HPDE6-E6E7 (cell line): ENCODE measurements around the gene LAMTOR5.
"Not testable (repeated sequence)": the region's sequence is repeated elsewhere in the genome, so short reads cannot be mapped to it uniquely, and the experiment has no call there.

Experiments used
- DNase-seq: peaks from one replicate; pipeline ENCODE4 v3.0.0; 2011; ENCODE audit warnings: missing footprints; ENCODE audit errors: extremely low spot score

Gene LAMTOR5

DNA sequence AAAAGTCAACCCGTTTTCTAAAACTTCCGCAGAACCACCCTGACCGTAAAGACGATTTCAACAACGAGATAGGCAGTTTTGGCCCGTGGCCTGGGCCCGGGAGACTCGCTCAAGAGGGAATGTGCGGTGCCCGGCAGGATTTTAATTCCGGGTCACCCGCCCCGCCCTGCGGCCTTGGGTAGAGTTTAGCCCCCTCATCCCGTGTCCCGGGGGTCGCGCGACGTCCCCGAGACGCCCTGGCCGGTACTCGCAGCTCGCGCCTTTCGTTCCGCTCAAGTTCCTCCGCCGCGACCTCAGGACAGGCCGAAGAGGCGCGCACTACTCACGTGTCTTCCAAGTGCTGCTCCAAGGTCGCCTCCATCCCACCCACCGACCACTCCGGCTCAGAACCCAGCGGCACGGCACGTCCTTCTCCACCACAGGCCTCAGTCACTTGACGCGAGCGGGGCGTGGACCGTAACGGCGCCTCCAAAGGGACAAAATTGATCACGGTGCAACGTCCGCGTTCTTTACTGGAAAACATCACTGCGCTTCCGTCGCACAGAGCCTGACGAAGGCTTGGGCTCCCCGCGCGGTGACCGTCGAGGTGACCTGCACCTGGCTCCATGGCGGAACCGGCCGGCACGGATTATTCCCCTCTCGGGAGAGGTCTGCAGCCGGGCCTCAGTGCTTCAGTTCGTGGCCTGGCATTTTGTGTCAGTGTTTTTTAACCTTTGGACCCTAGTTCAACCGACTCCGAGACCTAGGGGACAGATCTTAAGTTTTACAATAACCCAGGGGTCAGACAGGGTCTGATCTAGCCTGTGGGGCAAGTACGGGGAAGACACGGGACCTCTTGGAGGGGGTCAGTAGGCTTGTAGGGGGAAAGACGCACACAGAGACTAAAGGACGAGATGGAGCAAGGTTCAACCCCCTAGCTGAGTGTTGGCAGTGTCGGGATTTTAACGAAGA, at the start of gene LAMTOR5:
TSS of gene LAMTOR5 (minus strand) at position 435 of the 951 bp plus-strand sequence. CDS start at position 361, 74 bp downstream.
- peak; percentile 60 for DNase-seq

DNA sequence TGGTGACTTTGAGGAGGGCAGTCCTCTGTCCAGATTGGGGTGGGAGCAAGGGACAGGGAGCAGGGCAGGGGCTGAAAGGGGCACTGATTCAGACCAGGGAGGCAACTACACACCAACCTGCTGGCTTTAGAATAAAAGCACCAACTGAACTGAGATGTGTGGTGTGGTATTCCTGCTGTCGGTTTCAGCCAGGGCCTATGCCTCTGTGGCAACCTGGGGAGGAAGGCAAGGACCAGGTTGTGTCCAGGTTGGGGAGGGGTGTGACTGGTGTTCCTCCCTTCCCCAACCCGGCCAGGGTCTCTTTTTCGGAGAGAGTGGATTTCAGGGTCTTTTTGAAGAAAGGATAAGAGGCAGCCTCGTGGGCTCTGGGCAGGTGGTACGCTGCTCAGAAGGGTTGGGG, 49.7 kb upstream of the LAMTOR5 start:
- no peak for DNase-seq

DNA sequence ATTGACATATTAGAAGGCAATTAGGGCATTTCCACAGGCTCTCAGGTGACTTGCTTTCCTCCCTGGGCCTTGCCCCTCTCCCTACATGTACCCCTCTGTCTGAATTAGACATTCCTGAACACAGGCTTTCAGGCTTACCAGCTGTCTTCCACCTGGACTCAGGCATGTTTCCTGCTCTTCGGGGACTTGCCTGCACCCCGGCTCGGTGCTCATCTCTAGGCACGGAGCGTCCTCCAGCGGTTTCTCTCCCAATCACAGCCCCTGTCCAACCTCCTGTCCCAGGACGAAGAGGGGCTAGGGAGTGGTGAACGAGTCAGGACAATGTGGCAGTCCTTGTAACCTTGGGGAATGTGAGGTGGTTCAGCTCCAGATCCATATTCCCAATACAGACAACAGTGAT, 47.7 kb upstream of the LAMTOR5 start:
- no peak for DNase-seq

DNA sequence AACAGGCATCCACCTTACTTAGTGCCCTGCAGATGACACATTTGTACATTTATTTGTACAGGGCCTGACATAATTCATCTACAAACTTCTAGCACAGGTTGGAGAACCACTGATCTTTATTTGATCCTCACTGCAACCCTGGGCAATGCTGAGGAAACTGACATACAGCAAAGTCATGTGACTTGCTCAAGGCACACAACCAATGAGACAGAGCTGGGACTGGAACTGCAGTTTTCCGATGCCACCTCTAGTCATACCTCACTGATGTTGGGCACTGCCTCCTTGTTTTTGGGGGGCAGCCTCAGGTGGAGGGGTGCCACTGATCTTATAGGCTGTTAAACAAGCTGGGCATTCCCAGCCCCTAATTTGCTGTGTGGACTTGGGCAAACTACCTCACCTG, 46.8 kb upstream of the LAMTOR5 start:
- no peak for DNase-seq

DNA sequence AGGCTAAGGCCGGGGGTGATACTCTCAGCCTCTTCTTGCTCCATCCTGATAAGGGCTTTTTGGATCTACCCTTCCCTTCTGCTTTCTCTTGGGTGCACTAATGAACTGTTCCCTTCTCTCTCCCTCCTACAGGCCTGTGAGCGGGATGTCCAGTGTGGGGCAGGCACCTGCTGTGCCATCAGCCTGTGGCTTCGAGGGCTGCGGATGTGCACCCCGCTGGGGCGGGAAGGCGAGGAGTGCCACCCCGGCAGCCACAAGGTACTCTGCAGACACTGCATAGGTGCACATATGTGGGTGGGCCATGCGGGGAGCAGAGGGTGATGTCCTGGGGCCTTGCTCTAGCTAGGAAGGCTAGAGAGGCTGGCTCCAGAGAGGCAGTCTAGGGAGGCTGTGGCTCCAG, 46.3 kb upstream of the LAMTOR5 start:
- no peak for DNase-seq

DNA sequence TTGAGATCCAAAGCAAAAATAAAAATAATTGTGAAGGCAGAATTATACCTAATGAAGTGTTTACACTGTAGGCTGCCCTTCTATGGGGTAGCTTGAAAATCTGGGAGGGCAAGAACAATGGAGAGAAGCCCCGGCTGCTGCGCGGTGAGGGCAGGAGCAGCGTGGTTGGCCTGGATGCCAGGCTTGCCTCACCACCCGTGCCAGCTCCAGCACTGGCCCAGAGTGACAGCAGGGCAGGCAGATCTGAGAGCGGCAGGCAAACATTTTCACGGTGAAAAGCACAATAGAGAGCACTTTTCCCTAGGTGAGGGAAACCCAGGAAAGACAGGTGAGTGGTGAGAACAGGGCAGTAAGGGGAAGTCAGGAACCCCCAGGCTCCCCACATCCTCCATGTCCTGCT, 44.8 kb upstream of the LAMTOR5 start:
- no peak for DNase-seq

DNA sequence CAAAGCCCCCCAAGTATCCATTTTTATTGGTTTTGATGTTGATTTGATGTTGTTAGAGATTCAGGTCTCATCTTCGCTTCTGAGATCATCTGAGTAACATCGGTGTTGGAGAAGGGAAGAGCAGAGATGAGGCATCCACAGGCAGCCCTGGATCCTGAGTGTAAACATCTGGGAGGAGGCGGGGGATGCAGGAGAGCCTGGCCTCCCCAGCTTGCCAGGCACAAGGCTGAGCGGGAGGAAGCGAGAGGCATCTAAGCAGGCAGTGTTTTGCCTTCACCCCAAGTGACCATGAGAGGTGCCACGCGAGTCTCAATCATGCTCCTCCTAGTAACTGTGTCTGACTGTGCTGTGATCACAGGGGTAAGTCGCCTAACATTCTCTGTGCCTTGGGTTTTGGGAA, 43.4 kb upstream of the LAMTOR5 start, which contains the start of gene PROK1:
TSS of gene PROK1 (plus strand) at position 221 of the 400 bp plus-strand sequence. CDS start at position 289, 68 bp downstream.
- no peak for DNase-seq

DNA sequence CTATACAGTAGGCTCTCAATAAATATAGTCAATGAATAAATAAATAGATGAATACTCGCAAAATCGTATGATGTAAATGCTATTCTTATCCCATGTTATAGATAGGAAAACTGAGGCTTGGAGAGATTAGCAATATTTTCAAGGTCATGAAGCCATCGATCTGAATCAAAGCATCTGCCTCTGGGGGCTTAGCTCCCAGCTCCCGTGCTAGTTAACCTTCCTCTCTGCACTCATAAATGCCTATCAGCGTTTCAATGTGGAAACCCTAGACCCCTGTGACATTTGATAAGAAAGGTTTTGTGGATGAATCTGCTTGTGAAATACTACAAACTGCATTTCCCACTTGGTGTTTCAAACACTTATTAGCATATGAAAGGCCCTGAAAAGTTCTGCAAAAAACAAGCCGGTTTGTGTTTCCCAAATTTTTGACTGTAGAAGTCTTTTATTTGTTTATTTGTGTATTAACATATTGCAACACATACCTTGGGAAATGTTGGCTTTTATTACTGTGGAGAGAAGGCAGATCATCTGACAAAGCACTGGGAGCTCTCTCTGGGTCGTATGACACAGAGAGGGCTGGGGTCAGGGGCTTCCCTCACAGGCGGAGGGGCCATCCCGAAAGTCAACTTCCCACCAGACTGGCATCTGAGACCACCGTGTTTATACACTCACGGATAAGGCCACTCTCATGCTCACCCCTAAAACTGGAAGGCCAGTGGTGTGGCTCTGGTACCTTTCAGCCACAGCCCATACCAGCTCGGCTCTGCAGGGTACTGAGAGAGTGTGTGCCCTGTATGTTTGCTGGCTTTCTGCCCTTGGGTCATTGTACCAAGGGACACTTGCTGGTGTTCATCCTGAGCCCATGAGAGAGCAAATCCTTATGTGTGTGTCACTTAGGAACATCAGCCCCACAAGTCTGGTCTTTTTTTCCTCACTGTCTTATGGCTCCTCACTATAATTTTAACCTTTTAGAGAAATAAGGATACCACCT, 42.5 kb upstream of the LAMTOR5 start:
- no peak for DNase-seq

DNA sequence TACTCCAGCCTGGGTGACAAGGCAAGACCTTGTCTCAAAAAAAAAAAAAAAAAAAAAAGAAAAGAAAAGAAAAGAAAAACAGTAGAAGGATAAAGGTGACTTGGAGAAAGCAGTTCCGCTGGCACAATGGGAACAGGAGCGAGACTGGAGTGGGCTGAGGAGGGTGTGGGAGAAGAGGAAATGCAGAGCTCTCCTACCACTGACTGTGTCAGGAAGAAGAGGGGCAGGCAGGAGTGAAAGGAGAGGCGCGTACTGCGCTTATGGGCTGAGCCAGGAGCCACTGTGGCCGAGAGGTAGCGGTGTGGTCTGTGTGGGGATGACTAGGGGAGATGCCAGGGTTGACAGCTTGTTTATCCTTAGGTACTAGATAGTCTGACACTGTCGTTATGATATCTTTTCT, 37.1 kb upstream of the LAMTOR5 start:
- no peak for DNase-seq

DNA sequence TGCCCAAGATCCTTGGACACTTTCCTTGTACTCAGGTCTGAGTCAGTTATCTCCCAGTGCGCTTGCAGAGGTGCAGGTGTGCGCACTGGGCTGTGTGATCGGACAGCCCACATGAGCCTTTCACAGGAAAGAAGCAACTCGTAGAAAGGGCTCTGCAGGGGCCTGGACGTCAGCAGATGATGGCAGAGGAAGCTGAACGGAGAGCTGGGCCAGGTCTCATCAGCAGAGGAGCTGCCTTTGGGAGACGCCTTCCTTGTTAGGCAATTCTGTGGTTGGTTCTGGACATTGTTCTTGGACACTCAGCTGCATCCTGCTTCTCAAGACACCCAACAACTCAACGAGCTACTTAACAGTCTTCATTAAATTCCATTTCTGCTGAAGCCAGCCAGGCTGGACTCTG, 36.0 kb upstream of the LAMTOR5 start:
- DNase-seq: no peak

DNA sequence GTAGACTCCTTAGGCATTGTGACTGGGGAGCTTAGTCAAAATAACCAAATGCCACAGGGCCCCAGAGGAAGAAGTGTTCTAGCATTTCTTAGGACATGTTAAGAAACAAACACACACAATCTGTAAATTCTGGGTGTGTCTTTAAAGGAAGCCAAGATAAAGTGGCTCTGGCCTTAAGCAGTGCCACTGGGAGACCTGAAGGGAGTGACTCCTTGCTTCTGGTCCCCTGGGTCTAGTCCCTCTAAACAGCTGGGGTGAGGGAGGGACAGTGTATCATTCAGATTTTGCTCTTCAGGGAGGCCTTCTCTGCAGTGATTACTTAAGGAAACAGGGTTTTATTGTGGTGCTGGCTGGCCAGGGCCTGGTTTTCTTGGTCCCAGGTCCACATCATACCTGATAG, 34.4 kb upstream of the LAMTOR5 start:
- DNase-seq: no peak

DNA sequence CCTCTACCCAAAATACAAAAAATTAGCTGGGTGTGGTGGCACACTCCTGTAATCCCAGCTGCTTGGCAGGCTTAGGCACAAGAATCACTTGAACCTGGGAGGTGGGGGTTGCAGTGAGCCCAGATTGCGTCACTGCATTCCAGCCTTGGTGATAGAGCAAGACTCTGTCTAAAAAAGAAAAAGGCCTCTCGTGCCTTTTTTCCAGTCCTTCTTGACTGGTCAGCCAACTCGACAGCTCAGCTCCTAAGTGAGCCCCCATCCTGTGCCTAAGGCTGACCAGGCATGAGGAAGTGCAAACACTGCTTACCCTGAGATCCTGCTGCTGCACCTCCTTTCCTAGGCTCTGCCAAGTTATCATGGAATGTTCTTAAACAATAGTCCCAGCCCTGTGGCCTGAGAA, 33.4 kb upstream of the LAMTOR5 start:
- DNase-seq: no peak

DNA sequence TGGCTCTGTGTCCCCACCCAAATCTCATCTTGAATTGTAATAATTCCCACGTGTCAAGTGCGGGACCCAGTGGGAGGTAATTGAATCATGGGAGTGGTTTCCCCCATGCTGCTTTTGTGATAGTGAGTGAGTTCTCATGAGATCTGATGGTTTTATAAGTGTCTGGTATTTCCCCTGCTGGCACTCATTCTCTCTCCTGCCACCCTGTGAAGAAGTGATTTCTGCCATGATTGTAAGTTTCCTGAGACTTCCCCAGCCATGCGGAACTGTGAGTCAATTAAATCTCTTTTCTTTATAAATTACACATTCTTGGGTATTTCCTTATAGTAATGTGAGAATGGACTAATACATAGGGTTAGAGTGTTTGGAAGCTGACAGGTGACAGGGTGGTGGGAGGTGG, 32.4 kb upstream of the LAMTOR5 start:
- DNase-seq: not testable (repeated sequence)

DNA sequence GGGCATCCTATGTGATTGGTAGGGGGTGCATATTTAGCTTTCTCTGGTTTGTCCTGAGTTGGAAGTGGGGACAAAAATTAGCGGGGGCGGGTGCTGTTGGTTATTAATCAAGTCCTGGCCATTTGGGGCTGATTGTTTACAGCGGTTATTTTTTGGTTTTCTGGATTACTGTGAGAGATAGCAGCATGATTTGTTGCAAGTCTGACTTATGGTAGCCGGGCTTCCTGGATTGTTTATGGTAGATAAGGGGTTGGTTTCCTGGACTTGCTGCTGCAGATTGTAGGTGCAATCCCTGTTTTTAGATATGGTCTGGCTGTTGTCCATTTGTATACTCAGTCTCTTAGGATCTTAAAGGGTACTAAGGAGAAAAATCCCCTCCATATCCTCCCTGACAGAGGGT, 31.4 kb upstream of the LAMTOR5 start:
- no peak for DNase-seq

DNA sequence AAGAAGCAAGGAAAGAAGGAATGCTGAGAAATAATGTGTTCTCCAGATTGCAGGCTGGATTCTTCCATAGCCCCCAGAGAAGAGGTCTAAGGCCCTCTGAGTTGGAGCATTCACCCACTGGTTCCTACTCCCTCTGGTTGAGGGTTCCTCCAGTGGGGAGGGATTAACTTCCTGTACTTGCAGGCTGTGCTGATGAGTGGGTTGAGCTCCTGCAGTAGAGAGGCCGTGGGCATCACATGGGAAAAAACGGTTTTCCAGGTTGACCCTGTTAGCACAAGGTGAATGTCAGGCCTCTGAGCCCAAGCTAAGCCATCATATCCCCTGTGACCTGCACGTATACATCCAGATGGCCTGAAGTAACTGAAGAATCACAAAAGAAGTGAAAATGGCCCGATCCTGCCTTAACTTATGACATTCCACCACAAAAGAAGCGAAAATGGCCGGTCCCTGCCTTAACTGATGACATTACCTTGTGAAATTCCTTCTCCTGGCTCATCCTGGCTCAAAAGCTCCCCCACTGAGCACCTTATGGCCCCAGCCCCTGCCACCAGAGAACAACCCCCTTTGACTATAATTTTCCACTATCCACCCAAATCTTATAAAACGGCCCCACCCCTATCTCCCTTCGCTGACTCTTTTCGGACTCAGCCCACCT, 30.3 kb upstream of the LAMTOR5 start:
- DNase-seq: not testable (repeated sequence)

DNA sequence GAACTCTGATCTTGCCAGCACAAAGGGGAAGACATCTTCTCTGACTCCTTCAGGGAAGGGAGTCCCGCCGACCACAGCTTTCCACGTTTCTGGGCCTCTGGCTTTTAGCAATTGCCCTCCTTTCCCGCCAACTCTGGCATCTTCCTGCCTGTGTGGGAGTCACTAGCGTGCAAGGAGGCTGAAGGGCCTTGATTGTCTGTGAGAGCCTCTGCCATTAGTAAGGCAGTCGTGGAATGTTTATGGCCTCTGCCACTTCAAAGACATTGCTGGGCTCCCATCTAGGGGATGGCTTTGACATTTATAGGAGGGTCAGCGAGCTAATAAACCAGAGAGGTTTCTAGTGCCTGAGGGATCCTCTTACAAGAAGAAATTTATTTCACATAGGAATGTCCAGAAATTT, 29.1 kb upstream of the LAMTOR5 start:
- no peak for DNase-seq

DNA sequence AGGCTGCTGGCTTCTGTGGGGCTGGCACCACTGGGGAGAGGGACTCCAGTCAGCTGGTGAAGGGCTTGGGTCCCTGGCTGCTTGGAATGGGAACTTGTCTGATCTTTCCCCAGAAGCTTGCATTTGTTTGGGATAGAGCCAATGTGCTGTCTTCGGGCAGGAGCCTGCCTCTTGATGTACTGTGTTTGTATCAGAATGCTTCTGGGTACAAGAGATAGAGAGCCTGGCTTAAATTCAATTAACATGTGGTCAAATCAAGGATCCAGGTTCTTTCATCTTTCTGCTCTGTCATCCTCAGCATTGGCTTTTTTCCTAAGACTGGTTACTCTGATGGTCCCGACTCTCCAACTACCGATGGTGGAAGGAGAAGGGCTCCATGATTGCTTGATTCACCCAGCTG, 27.5 kb upstream of the LAMTOR5 start:
- DNase-seq: no peak

DNA sequence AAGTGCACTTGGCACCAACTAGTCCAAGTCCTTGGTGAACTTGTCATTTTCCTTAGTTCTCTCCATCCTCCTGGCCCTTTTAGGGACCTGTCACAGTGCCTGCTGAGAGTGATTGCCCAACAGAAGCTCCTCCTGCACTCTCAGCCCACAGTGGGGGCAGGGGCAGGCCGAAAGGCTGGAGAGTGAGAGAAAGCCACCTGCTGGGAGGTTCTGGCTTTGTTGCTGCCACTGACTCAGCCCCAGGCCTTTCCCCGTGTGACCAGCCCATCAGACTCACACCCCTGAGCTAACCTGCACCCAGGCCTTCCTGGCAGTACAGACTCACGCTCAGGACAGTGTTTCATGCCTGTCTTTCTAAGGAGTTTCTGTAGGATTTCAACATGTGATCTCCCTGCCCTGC, 26.3 kb upstream of the LAMTOR5 start:
- DNase-seq: peak; percentile 86

DNA sequence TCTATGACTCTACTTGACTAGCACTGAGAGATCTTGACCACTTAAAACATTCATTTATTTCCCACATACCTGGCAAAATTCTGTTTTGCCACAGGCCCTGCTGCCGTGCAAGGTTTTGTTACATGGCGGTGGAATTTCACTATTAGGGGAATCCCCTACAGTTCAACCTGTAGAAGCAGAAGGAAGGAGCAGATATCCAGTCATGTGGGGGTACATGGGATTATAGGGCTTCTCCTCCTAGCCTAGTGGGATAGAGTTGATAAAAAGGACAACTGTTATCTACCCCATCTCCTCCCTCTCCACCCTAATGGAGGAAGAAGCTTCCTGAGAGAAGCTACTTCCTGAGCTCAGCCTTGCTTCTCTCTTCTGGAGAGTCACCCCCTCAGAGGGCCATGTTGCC, 25.7 kb upstream of the LAMTOR5 start:
- DNase-seq: no peak

DNA sequence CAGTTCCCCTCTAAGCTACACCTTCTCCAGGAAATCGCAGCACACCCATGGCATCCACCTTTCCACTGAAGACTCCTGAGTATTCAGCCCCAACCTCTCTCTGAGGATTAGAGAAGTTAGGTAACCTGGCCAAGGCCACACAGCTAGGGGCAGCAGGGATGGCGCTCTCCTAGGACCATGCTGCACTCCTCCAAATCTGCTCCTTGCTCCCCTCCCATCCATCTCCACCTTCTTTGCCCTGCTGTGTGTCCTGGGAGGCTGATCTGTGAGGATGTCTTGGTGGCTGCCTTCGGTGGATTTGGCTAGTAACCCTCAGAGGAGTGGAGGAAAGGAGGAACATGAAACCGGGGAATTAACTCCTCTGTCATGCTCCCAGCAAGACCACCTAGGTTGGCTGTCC, 23.4 kb upstream of the LAMTOR5 start:
- DNase-seq: no peak

DNA sequence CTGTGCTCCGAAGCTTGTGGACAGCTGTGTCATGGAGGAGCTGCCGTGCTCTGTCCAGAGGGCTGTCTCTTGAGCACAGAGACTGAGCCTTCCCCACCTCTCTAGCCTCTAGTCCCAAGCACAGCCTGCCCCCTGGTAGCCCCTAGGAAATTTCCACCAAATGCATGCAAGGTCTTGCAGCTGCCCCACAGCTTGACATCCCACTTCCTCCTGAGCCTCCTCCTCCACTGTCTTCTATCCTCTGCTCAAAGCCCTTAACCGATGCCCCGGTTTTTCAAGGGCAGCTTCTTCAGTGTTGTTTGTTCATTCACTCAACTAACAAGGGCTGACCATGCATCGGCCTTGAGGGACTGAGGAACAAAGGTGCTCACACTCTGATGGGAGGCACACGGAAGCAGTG, 22.9 kb upstream of the LAMTOR5 start:
- no peak for DNase-seq

DNA sequence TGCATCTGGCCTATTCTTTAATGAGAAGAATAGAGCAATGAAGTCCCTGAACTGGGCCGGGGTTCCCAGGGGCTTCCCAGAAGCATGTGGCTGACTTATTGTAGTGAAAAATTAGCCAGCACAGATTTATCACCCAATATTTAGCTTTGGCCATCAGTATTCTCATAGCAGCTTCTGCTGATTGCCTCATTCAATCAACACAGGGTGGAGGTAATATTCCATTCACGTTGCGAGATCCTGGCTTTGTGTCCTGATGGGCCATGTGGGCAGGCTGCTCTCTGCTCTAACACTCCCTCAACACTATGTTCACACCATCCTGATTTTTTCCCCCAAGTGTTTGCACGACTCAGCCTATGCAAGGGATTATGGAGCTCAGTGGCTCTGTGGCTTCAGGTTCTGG, 21.5 kb upstream of the LAMTOR5 start:
- no peak for DNase-seq
